HG02943 (cell line): ENCODE results near the gene KRT76.
"Not testable (repeated sequence)": the region's sequence is repeated elsewhere in the genome, so short reads cannot be mapped to it uniquely, and the experiment has no call there.

ENCODE experiments used
- ATAC-seq: cut with Tn5 transposase; IDR thresholded peaks from one replicate; pipeline ENCODE4 v1.9.1; 2021; ENCODE audit warnings: mild to moderate bottlenecking, low read depth, moderate library complexity; ENCODE audit not compliant: unreplicated experiment

Gene KRT76

GRCh38 chr12:52798671-52799504 lies 21.7 kb upstream of the KRT76 start:
- no peak for ATAC-seq

- no peak for ATAC-seq
Measured at GRCh38 chr12:52798003-52798670, 21.0 kb upstream of the KRT76 start.

- ATAC-seq, result no peak
Measured at GRCh38 chr12:52797529-52797894, 20.4 kb upstream of the KRT76 start.

GRCh38 chr12:52796839-52797528 lies 19.8 kb upstream of the KRT76 start:
- ATAC-seq, result no peak

- ATAC-seq, result no peak
Measured at GRCh38 chr12:52796429-52796794, 19.3 kb upstream of the KRT76 start.

- ATAC-seq, result no peak
Measured at GRCh38 chr12:52795694-52796428, 18.7 kb upstream of the KRT76 start, which contains the start of gene KRT3. KRT3 (minus strand) TSS chr12:52796117; CDS start chr12:52796042, 75 bp downstream.

- ATAC-seq, result not testable (repeated sequence)
Measured at GRCh38 chr12:52795332-52795674, 18.2 kb upstream of the KRT76 start.

GRCh38 chr12:52794479-52795331 lies 17.6 kb upstream of the KRT76 start:
- no peak for ATAC-seq

- ATAC-seq, result no peak
Measured at GRCh38 chr12:52792185-52793029, 15.3 kb upstream of the KRT76 start.

GRCh38 chr12:52791271-52792184 lies 14.4 kb upstream of the KRT76 start:
- ATAC-seq, result no peak

GRCh38 chr12:52790427-52791270 lies 13.5 kb upstream of the KRT76 start:
- ATAC-seq, result no peak

- ATAC-seq, result no peak
Measured at GRCh38 chr12:52789637-52790426, 12.7 kb upstream of the KRT76 start.

- ATAC-seq, result no peak
Measured at GRCh38 chr12:52788876-52789636, 11.9 kb upstream of the KRT76 start.

- no peak for ATAC-seq
Measured at GRCh38 chr12:52788192-52788875, 11.2 kb upstream of the KRT76 start.
